Fibroblast of the aortic adventitia (primary cell): Measurements from ENCODE around the gene NDUFB10. TPM values are rescaled to one million over a fixed set of nuclear protein-coding genes. Genes with fewer than 3 reads are reported as not detected.

Experiments
- DNase-seq: peaks from one replicate; pipeline ENCODE4 v3.0.0-alpha.2; 2010; ENCODE audit warnings: low read depth
- H3K4me3 ChIP-seq: 2 replicates; pipeline ENCODE4 v1.5.1; 2011; ENCODE audit warnings: low read depth, mild to moderate bottlenecking, control low read depth, low read length, moderate library complexity
- CTCF ChIP-seq: IDR thresholded peaks from 2 replicates; pipeline ENCODE4 v1.5.1; 2011; ENCODE audit warnings: mild to moderate bottlenecking, low read length, control low read depth, inconsistent platforms; ENCODE audit not compliant: insufficient read depth
- small RNA-seq: library from RNA; depleted of rRNA; stranded (forward); fragments of <200 nt; gene quantifications from one replicate; pipeline ENCODE3, GENCODE V24; 2012
- total RNA-seq: library from RNA; depleted of rRNA; stranded (reverse); fragments of >200 nt; gene quantifications from 2 replicates; pipeline ENCODE4 v1.2.3, GENCODE V29; 2012; ENCODE audit warnings: low replicate concordance

NDUFB10 gene
- total RNA-seq, 1 donor, result 105 TPM

DNA sequence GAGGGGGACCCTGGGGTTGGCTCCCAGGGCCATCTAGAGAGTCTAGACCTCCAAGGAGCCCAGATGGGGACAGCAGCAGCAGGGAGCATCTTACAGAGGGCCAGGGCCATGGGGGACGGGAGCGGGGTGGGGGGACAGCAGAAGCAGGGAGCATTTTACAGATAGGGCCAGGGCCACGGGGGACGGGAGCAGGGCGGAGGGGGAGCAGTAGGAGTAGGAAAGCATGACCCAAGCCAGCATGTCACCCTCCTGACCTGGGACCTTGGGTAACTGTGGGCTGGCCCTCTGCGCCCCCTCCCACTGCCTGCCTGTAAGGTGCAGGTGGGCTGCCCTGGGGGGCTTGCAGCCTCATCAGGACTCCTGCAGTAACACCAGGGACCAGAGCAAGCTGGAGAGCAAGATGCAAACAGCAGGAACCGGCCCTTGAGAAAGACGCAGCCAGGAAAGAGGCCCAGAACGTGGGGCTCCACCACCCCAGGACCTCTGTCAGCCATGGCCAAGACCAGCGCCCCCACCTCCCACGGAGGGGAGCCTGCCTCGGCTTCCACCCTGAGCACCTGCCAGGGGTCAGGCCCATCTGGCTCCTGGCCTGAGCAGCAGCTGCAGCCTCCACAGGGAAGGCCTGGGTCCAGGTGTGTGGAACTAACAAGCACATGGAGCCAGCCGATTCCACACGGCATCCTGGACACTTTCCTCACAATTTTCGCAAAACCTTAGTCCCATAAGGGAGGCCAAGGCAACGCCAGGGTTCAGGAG, 47.9 kb downstream of the NDUFB10 start:
- TF ChIP-seq CTCF, result no peak
- no peak for DNase-seq
- H3K4me3 ChIP-seq, result peak overlapping the region; percentile 81

DNA sequence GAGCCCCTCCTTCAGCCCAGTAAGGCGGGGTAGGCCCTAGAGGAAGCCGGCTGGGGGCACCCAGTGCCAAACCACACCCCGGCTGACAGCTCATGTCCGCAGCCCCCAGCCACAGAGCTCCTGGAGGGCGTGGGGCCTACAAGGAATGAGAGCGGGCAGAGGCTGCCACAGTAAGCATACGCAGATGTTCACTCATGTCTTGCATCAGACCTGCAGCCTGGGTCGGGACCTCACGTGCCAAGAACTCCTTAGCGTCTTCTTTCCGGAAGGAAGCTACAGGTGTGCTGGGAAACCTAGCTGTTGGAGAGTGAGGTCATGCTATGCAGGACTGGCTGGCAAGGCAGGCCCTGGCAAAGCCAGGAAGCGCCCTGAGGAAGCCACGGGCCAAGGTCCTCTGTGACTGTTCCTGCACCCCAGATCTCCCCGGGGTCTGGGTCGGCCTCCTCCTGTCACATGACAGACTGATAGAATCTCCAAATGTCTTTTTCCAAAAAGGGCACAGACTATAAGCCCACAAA, 48.7 kb downstream of the NDUFB10 start:
- TF ChIP-seq CTCF, result no peak
- peak overlapping the region; percentile 81 for H3K4me3 ChIP-seq
- peak; percentile 80 for DNase-seq

DNA sequence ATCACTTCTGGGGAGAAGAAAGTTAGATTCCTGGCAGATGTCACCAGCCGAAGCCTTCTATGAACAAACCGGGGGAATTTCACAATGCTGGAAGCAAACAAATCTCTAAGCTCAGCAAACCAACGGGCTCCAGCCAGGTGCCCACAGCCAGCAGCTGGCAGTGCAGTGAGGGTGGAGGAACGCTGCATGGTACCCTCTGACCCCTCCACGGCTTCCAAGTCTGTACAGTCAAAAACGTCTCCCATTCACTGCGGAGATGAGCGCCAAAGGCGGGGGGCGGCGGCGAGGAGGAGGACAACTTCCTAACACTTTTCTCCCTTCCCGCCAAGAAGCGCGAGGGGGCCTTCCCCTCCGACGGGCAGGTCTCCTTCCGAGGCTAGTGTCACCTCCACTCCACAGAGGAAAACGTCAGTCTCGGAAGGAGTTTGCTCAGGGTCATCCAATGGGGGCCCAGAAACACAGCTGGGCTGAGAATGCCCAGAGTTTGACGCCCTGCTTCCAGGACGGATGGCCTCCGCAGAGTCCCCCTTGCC, 49.4 kb downstream of the NDUFB10 start:
- no peak for TF ChIP-seq CTCF
- DNase-seq, result peak; percentile 61

GRCh38 chr16:2009164-2009711, 49.9 kb downstream of the NDUFB10 start:
- no peak for TF ChIP-seq CTCF
- no peak for DNase-seq
- peak overlapping the region; percentile 81 for H3K4me3 ChIP-seq

More for the DNA sequence above, 49.4 kb downstream of the NDUFB10 start:
- peak overlapping the region; percentile 81 for H3K4me3 ChIP-seq

- DNase-seq, result peak; percentile 78
- no peak for TF ChIP-seq CTCF
- H3K4me3 ChIP-seq, result peak within 1 kb of the TSS; percentile 96
These were observed 50.6 kb downstream of the NDUFB10 start, which contains the start of gene ZNF598 for GRCh38 chr16:2009791-2010510. TSS of gene ZNF598 (minus strand) at chr16:2009821.

Small RNAs within 50 kb of the gene (small RNA-seq; reads per million reads assigned to genes)
- gene AC005363.2, result 0.38 reads per million
- gene SNORA10, result not detected
- not detected for gene SNORA64

Other genes with a start within 250 kb of the NDUFB10 start
- 27.1 and 30.3 TPM in 2 replicates for gene NME3, start 188.0 kb upstream of the NDUFB10 start, total RNA-seq
- gene EME2, start 186.7 kb upstream of the NDUFB10 start, total RNA-seq, result 8.4 and 13.5 TPM in 2 replicates
- gene MRPS34, start 186.4 kb upstream of the NDUFB10 start, total RNA-seq, result 50.9 and 59.8 TPM in 2 replicates
- gene SPSB3, start 177.0 kb upstream of the NDUFB10 start, total RNA-seq, result 21.6 and 34.8 TPM in 2 replicates
- gene NUBP2, start 176.6 kb upstream of the NDUFB10 start, total RNA-seq, result 21.8 and 44.6 TPM in 2 replicates
- 0.16 and 0.27 TPM in 2 replicates for gene IGFALS, start 165.8 kb upstream of the NDUFB10 start, total RNA-seq
- 12.1 and 21.9 TPM in 2 replicates for gene HAGH, start 132.7 kb upstream of the NDUFB10 start, total RNA-seq
- gene FAHD1, start 132.3 kb upstream of the NDUFB10 start, total RNA-seq, result 36.7 and 204 TPM in 2 replicates
- 0.09 TPM in 1 of 2 replicates, not detected in the other for gene MEIOB, start 87.4 kb upstream of the NDUFB10 start, total RNA-seq
- gene HS3ST6, start 41.1 kb upstream of the NDUFB10 start, total RNA-seq, result not detected in 2 replicates
- 6.4 and 14.3 TPM in 2 replicates for gene MSRB1, start 16.3 kb upstream of the NDUFB10 start, total RNA-seq
- gene RPL3L, start 4.8 kb upstream of the NDUFB10 start, total RNA-seq, result not detected in 2 replicates
- 1,645 and 1,942 TPM in 2 replicates for gene RPS2, start 5.3 kb downstream of the NDUFB10 start, total RNA-seq
- not detected in 2 replicates for gene RNF151, start 7.3 kb downstream of the NDUFB10 start, total RNA-seq
- 22.7 and 31.8 TPM in 2 replicates for gene TBL3, start 12.5 kb downstream of the NDUFB10 start, total RNA-seq
- not detected in 2 replicates for gene NOXO1, start 21.9 kb downstream of the NDUFB10 start, total RNA-seq
- gene GFER, start 24.7 kb downstream of the NDUFB10 start, total RNA-seq, result 8.6 and 10.5 TPM in 2 replicates
- 0.98 and 1.4 TPM in 2 replicates for gene SYNGR3, start 30.4 kb downstream of the NDUFB10 start, total RNA-seq
- 13.8 and 18.8 TPM in 2 replicates for gene ZNF598, start 50.3 kb downstream of the NDUFB10 start, total RNA-seq
- gene NPW, start 60.2 kb downstream of the NDUFB10 start, total RNA-seq, result 0.45 TPM in 1 of 2 replicates, not detected in the other
- gene NHERF2, start 67.4 kb downstream of the NDUFB10 start, total RNA-seq, result 11.5 and 26.3 TPM in 2 replicates
- gene NTHL1, start 88.3 kb downstream of the NDUFB10 start, total RNA-seq, result 18.8 and 36.1 TPM in 2 replicates
- 58.7 and 145 TPM in 2 replicates for gene TSC2, start 88.4 kb downstream of the NDUFB10 start, total RNA-seq
- gene PKD1, start 176.4 kb downstream of the NDUFB10 start, total RNA-seq, result 118 and 166 TPM in 2 replicates
- gene RAB26, start 189.1 kb downstream of the NDUFB10 start, total RNA-seq, result 0.27 and 3.6 TPM in 2 replicates
- gene TRAF7, start 196.2 kb downstream of the NDUFB10 start, total RNA-seq, result 64.3 and 91.0 TPM in 2 replicates
- gene CASKIN1, start 237.1 kb downstream of the NDUFB10 start, total RNA-seq, result 0.18 TPM in 1 of 2 replicates, not detected in the other
- gene MLST8, start 245.9 kb downstream of the NDUFB10 start, total RNA-seq, result 27.4 and 30.8 TPM in 2 replicates